Measurements from ENCODE around the gene SMCO2. TPM values are rescaled to one million over a fixed set of nuclear protein-coding genes. Genes with fewer than 3 reads are reported as not detected.

SMCO2 gene
- total RNA-seq, 2 experiments from 2014 or later = not detected

- Histone ChIP-seq H3K4me2 (ENCODE audit: low read length) (no peak overlapping the region), H2AFZ (ENCODE audit: low read length) (no peak overlapping the region), H3K4me1 (ENCODE audit: insufficient read depth, low read length, poor library complexity, severe bottlenecking) (no peaks in the 10 kb centered on the region), H3K9me2 (ENCODE audit: insufficient read depth, low read length) (no peaks in the 10 kb centered on the region), H3K36me3 (ENCODE audit: insufficient read depth, low read length) (no peaks in the 10 kb centered on the region), H3K27ac (ENCODE audit: low read depth, low read length, poor library complexity, severe bottlenecking) (no peak overlapping the region), H3K9me3 (ENCODE audit: low read length) (no peaks in the 10 kb centered on the region), H3K4me3 (ENCODE audit: low read depth, low read length, poor library complexity, severe bottlenecking) (no peak overlapping the region), H3K79me2 (ENCODE audit: insufficient read depth, low read depth, low read length) (no peaks in the 10 kb centered on the region), H4K20me1 (ENCODE audit: insufficient read depth, low read length) (no peaks in the 10 kb centered on the region)
- intact Hi-C loops (cut with micrococcal nuclease; ENCODE audit: unreplicated experiment) = no loop called here
- BruUV-seq (replicated peaks) = no TSS peak
- DNase-seq (ENCODE audit: low spot score) = no peak
- POLR2A ChIA-PET = interaction anchor here (0.7 kb wide), 1 partner anchor 1216 kb away, joined by 3 read pairs; no protein-coding TSS in a partner anchor
- CTCF ChIA-PET (ENCODE audit: unreplicated experiment) = no interaction called here
- no peak for TF ChIP-seq EZH2phosphoT487 (IDR thresholded peaks at IDR 0.05; ENCODE audit: borderline replicate concordance, low read depth, low read length)
- TF ChIP-seq CTCF (conservative IDR thresholded peaks at IDR 0.05; ENCODE audit: low read length) = no peak
Measured at GRCh38 chr12:27464220-27464554, 17.7 kb downstream of the SMCO2 start.

GRCh38 chr12:27467641-27468040 lies 21.1 kb downstream of the SMCO2 start:
- ChIA-PET POLR2A (interaction anchor here (0.7 kb wide), 1 partner anchor 889 kb away, joined by 3 read pairs; no protein-coding TSS in a partner anchor), CTCF (ENCODE audit: unreplicated experiment) (no interaction called here)
- Histone ChIP-seq H3K27ac (ENCODE audit: low read depth, low read length, poor library complexity, severe bottlenecking) (no peak overlapping the region), H3K9me3 (ENCODE audit: low read length) (no peaks in the 10 kb centered on the region), H4K20me1 (ENCODE audit: insufficient read depth, low read length) (no peaks in the 10 kb centered on the region), H3K9me2 (ENCODE audit: insufficient read depth, low read length) (no peaks in the 10 kb centered on the region), H3K79me2 (ENCODE audit: insufficient read depth, low read depth, low read length) (no peaks in the 10 kb centered on the region), H3K4me3 (ENCODE audit: low read depth, low read length, poor library complexity, severe bottlenecking) (no peak overlapping the region), H3K36me3 (ENCODE audit: insufficient read depth, low read length) (no peaks in the 10 kb centered on the region), H2AFZ (ENCODE audit: low read length) (no peak overlapping the region), H3K4me1 (ENCODE audit: insufficient read depth, low read length, poor library complexity, severe bottlenecking) (no peaks in the 10 kb centered on the region), H3K4me2 (ENCODE audit: low read length) (no peak overlapping the region)
- DNase-seq (ENCODE audit: low spot score) = no peak
- no peak for TF ChIP-seq CTCF (conservative IDR thresholded peaks at IDR 0.05; ENCODE audit: low read length)
- no peak for TF ChIP-seq EZH2phosphoT487 (IDR thresholded peaks at IDR 0.05; ENCODE audit: borderline replicate concordance, low read depth, low read length)
- BruUV-seq (replicated peaks) = no TSS peak
- intact Hi-C loops (cut with micrococcal nuclease; ENCODE audit: unreplicated experiment) = no loop called here

- ChIA-PET POLR2A (interaction anchor here (0.7 kb wide), 1 partner anchor 888 kb away, joined by 3 read pairs; no protein-coding TSS in a partner anchor), CTCF (ENCODE audit: unreplicated experiment) (no interaction called here)
- Histone ChIP-seq H3K27ac (ENCODE audit: low read depth, low read length, poor library complexity, severe bottlenecking) (no peak overlapping the region), H4K20me1 (ENCODE audit: insufficient read depth, low read length) (no peaks in the 10 kb centered on the region), H3K4me2 (ENCODE audit: low read length) (no peak overlapping the region), H3K9me2 (ENCODE audit: insufficient read depth, low read length) (no peaks in the 10 kb centered on the region), H3K9me3 (ENCODE audit: low read length) (no peaks in the 10 kb centered on the region), H3K4me1 (ENCODE audit: insufficient read depth, low read length, poor library complexity, severe bottlenecking) (no peaks in the 10 kb centered on the region), H3K79me2 (ENCODE audit: insufficient read depth, low read depth, low read length) (no peaks in the 10 kb centered on the region), H3K36me3 (ENCODE audit: insufficient read depth, low read length) (no peaks in the 10 kb centered on the region), H2AFZ (ENCODE audit: low read length) (no peak overlapping the region), H3K4me3 (ENCODE audit: low read depth, low read length, poor library complexity, severe bottlenecking) (no peak overlapping the region)
- no TSS peak for BruUV-seq (replicated peaks)
- intact Hi-C loops (cut with micrococcal nuclease; ENCODE audit: unreplicated experiment) = no loop called here
- TF ChIP-seq CTCF (conservative IDR thresholded peaks at IDR 0.05; ENCODE audit: low read length) (no peak), EZH2phosphoT487 (IDR thresholded peaks at IDR 0.05; ENCODE audit: borderline replicate concordance, low read depth, low read length) (no peak)
- DNase-seq (ENCODE audit: low spot score) = no peak
Measured at GRCh38 chr12:27468241-27468640, 21.7 kb downstream of the SMCO2 start.
